Muscle of leg (tissue), 11 donors: Measurements from ENCODE around the gene GFOD1. TPM values are rescaled to one million over a fixed set of nuclear protein-coding genes. Genes with fewer than 3 reads are reported as not detected.
A peak's percentile ranks its signal among the peaks of the same experiment; 100 is the strongest.

Source experiments
- DNase-seq: peaks from one replicate; pipeline ENCODE4 v3.0.0; 2013
- H3K27ac ChIP-seq: one replicate; pipeline ENCODE4 v1.5.1; 2013; ENCODE audit warnings: mild to moderate bottlenecking, low read length, control low read depth
- H3K27me3 ChIP-seq: one replicate; pipeline ENCODE4 v1.6.1; 2013; ENCODE audit warnings: low read length; ENCODE audit not compliant: control insufficient read depth, insufficient read depth
- H3K36me3 ChIP-seq: one replicate; pipeline ENCODE4 v1.6.1; 2013; ENCODE audit warnings: low read length; ENCODE audit not compliant: control insufficient read depth, insufficient read depth
- H3K4me1 ChIP-seq: one replicate; pipeline ENCODE4 v1.6.1; 2013; ENCODE audit warnings: low read length; ENCODE audit not compliant: control insufficient read depth, insufficient read depth
- H3K4me3 ChIP-seq: one replicate; pipeline ENCODE4 v1.5.1; 2013; ENCODE audit warnings: low read length, control low read depth
- H3K9me3 ChIP-seq: replicated peaks from 2 replicates; pipeline ENCODE4 v1.6.1; 2013; ENCODE audit warnings: low read depth, low read length; ENCODE audit not compliant: control insufficient read depth
- WGBS: methylation state at CpG from one replicate; pipeline ENCODE4 v1.1.5; 2013; ENCODE audit warnings: missing lambda C conversion rate; ENCODE audit not compliant: insufficient coverage; 5-methylcytosine and 5-hydroxymethylcytosine counted together
- polyA plus RNA-seq, 8 donors: library from polyadenylated mRNA; unstranded; fragments of 120-200 nt; gene quantifications; one replicate each; pipeline versions ENCODE4 v1.2.1 to v1.2.3, GENCODE V29; 2013; ENCODE audit warnings: inconsistent platforms in 1 of 8, low replicate concordance in 1 of 8; ENCODE audit not compliant: insufficient read length in 8 of 8, insufficient read depth in 1 of 8
- total RNA-seq: library from RNA; stranded (reverse); fragments of 120-200 nt; gene quantifications from one replicate; pipeline ENCODE4 v1.2.4, GENCODE V29; 2013

GFOD1 gene
- total and polyA plus RNA-seq, 9 donors, result 2.1 to 4.1 (median 2.6) TPM

- peaks cover 23% of the 10 kb centered on the region for H3K4me1 ChIP-seq
- 87% methylated on average over 4 of the region's 12 CpGs for WGBS
- no peaks in the 10 kb centered on the region for H3K27me3 ChIP-seq
- H3K9me3 ChIP-seq, result no peaks in the 10 kb centered on the region
- no peak overlapping the region for H3K27ac ChIP-seq
- H3K4me3 ChIP-seq, result no peak overlapping the region
- no peak for DNase-seq
- no peaks in the 10 kb centered on the region for H3K36me3 ChIP-seq
These were observed 79.4 kb downstream of the GFOD1 start for GRCh38 chr6:13407709-13408695.

- H3K9me3 ChIP-seq, result no peaks in the 10 kb centered on the region
- H3K36me3 ChIP-seq, result no peaks in the 10 kb centered on the region
- H3K4me1 ChIP-seq, result peaks cover 23% of the 10 kb centered on the region
- H3K27me3 ChIP-seq, result no peaks in the 10 kb centered on the region
- 92% methylated on average over 2 of the region's 3 CpGs for WGBS
- DNase-seq, result no peak
- H3K4me3 ChIP-seq, result no peak overlapping the region
- peak overlapping the region; percentile 39 for H3K27ac ChIP-seq
These were observed 80.1 kb downstream of the GFOD1 start for GRCh38 chr6:13407368-13407708.

- H3K9me3 ChIP-seq, result no peaks in the 10 kb centered on the region
- H3K27ac ChIP-seq, result peak overlapping the region; percentile 86
- DNase-seq, result peak; percentile 74
- H3K4me1 ChIP-seq, result peaks cover 23% of the 10 kb centered on the region
- WGBS, result no CpG with 5 or more reads among the region's 1 CpG
- H3K36me3 ChIP-seq, result no peaks in the 10 kb centered on the region
- no peaks in the 10 kb centered on the region for H3K27me3 ChIP-seq
- no peak overlapping the region for H3K4me3 ChIP-seq
These were observed 80.6 kb downstream of the GFOD1 start for GRCh38 chr6:13406781-13407180.

- Histone ChIP-seq H3K4me1 (peaks cover 23% of the 10 kb centered on the region), H3K4me3 (no peak overlapping the region), H3K27ac (peak overlapping the region; percentile 86), H3K36me3 (no peaks in the 10 kb centered on the region), H3K27me3 (no peaks in the 10 kb centered on the region), H3K9me3 (no peaks in the 10 kb centered on the region)
- 49% methylated on average over 6 of the region's 10 CpGs for WGBS
- DNase-seq, result peak; percentile 65
These were observed 81.4 kb downstream of the GFOD1 start for GRCh38 chr6:13405961-13406477.

GRCh38 chr6:13404892-13405254 lies 82.5 kb downstream of the GFOD1 start:
- peaks cover 23% of the 10 kb centered on the region for H3K4me1 ChIP-seq
- no peak overlapping the region for H3K4me3 ChIP-seq
- H3K9me3 ChIP-seq, result no peaks in the 10 kb centered on the region
- H3K27ac ChIP-seq, result peak overlapping the region; percentile 69
- H3K36me3 ChIP-seq, result no peaks in the 10 kb centered on the region
- DNase-seq, result no peak
- no peaks in the 10 kb centered on the region for H3K27me3 ChIP-seq

GRCh38 chr6:13404228-13404891 lies 83.0 kb downstream of the GFOD1 start:
- Histone ChIP-seq H3K36me3 (no peaks in the 10 kb centered on the region), H3K4me1 (peaks cover 23% of the 10 kb centered on the region), H3K27me3 (no peaks in the 10 kb centered on the region), H3K27ac (peak overlapping the region; percentile 69), H3K4me3 (no peak overlapping the region), H3K9me3 (no peaks in the 10 kb centered on the region)
- peak; percentile 79 for DNase-seq
- WGBS, result 40% methylated on average over 1 of the region's 5 CpGs

GRCh38 chr6:13402711-13403110 lies 84.7 kb downstream of the GFOD1 start:
- no peaks in the 10 kb centered on the region for H3K9me3 ChIP-seq
- H3K27ac ChIP-seq, result no peak overlapping the region
- WGBS, result no CpG with 5 or more reads among the region's 3 CpGs
- peaks cover 23% of the 10 kb centered on the region for H3K4me1 ChIP-seq
- H3K4me3 ChIP-seq, result no peak overlapping the region
- no peak for DNase-seq
- H3K27me3 ChIP-seq, result no peaks in the 10 kb centered on the region
- H3K36me3 ChIP-seq, result no peaks in the 10 kb centered on the region

- no peak for DNase-seq
- Histone ChIP-seq H3K27ac (no peak overlapping the region), H3K36me3 (no peaks in the 10 kb centered on the region), H3K4me3 (no peak overlapping the region), H3K9me3 (no peaks in the 10 kb centered on the region), H3K27me3 (no peaks in the 10 kb centered on the region), H3K4me1 (peaks cover 10% of the 10 kb centered on the region)
- no CpG with 5 or more reads among the region's 3 CpGs for WGBS
These were observed 86.6 kb downstream of the GFOD1 start for GRCh38 chr6:13400772-13401171.

GRCh38 chr6:13398421-13398994 lies 88.9 kb downstream of the GFOD1 start:
- no peaks in the 10 kb centered on the region for H3K36me3 ChIP-seq
- 38% methylated on average over 7 of the region's 9 CpGs for WGBS
- no peaks in the 10 kb centered on the region for H3K27me3 ChIP-seq
- no peak for DNase-seq
- H3K4me1 ChIP-seq, result peaks cover 7% of the 10 kb centered on the region
- no peak overlapping the region for H3K4me3 ChIP-seq
- H3K9me3 ChIP-seq, result no peaks in the 10 kb centered on the region
- H3K27ac ChIP-seq, result no peak overlapping the region

- Histone ChIP-seq H3K4me3 (no peak overlapping the region), H3K9me3 (no peaks in the 10 kb centered on the region), H3K36me3 (no peaks in the 10 kb centered on the region), H3K27me3 (no peaks in the 10 kb centered on the region), H3K4me1 (peaks cover 7% of the 10 kb centered on the region), H3K27ac (no peak overlapping the region)
- no peak for DNase-seq
- WGBS, result no CpG with 5 or more reads among the region's 6 CpGs
These were observed 89.4 kb downstream of the GFOD1 start for GRCh38 chr6:13398069-13398381.
